Osteocyte (in vitro differentiated cells): ENCODE measurements around the gene TUBA3D. TPM values are rescaled to one million over a fixed set of nuclear protein-coding genes. Genes with fewer than 3 reads are reported as not detected.
"Not testable (repeated sequence)": the region's sequence is repeated elsewhere in the genome, so short reads cannot be mapped to it uniquely, and the experiment has no call there.

ENCODE experiments used
- DNase-seq: peaks from one replicate; pipeline ENCODE4 v3.0.0; 2021; ENCODE audit warnings: mixed read lengths; ENCODE audit not compliant: unreplicated experiment; ENCODE audit errors: extremely low spot score
- H3K27ac Mint-ChIP-seq: one replicate; pipeline ENCODE4 v1.8.0; 2021; ENCODE audit warnings: mild to moderate bottlenecking, mixed read lengths; ENCODE audit not compliant: unreplicated experiment
- H3K27me3 Mint-ChIP-seq: one replicate; pipeline ENCODE4 v1.8.0; 2021; ENCODE audit warnings: mixed read lengths; ENCODE audit not compliant: unreplicated experiment
- H3K36me3 Mint-ChIP-seq: one replicate; pipeline ENCODE4 v1.8.0; 2021; ENCODE audit warnings: mixed read lengths; ENCODE audit not compliant: unreplicated experiment
- H3K4me1 Mint-ChIP-seq: one replicate; pipeline ENCODE4 v1.8.0; 2021; ENCODE audit warnings: mixed read lengths; ENCODE audit not compliant: unreplicated experiment
- H3K4me3 Mint-ChIP-seq: one replicate; pipeline ENCODE4 v1.8.0; 2021; ENCODE audit warnings: mild to moderate bottlenecking, moderate library complexity, mixed read lengths; ENCODE audit not compliant: unreplicated experiment
- H3K9me3 Mint-ChIP-seq: one replicate; pipeline ENCODE4 v1.8.0; 2021; ENCODE audit warnings: mixed read lengths; ENCODE audit not compliant: unreplicated experiment
- total RNA-seq: library from RNA; stranded (reverse); gene quantifications from 2 replicates; pipeline ENCODE4 v1.2.1, GENCODE V29; 2021
- TF ChIP-seq, protein P1 (sequence below): fragments of 200-600 bp; sonication (generic); IDR thresholded peaks from 2 replicates; pipeline ENCODE4 v1.5.0; 2021; ENCODE audit warnings: antibody characterized with exemption, mild to moderate bottlenecking, moderate library complexity

TUBA3D gene
- total RNA-seq, 1 donor from 2014 or later = not detected

DNA sequence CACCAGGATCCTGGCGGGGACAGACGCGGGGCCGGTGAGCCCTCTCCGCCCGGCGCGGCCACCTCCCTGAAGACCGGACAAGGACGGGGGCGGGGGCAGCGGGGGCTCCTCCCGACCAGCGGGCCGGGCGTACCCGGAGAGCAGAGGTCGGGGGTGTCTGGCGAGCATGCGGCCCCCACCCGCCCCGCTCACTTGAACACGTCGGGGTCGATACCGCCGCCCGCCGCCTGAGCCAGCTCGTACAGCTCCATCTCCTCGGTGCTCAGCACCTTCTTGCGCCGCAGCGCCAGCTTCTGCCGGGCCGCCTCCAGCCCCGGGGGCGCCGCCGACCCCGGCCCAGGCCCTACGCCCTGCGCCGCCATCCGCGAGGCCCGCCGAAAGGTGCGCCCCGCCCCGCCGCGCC, 16.1 kb downstream of the TUBA3D start, which contains the start of gene MZT2A:
Gene MZT2A (minus strand): TSS at position 383 of the 403 bp plus-strand sequence. CDS start 21 bp downstream, at position 362.
- Mint-ChIP-seq H3K27ac (peak within 1 kb of the TSS; percentile 97), H3K4me3 (peak within 1 kb of the TSS; percentile 98), H3K4me1 (peaks cover 30% of the 10 kb centered on the region)
- H3K36me3 Mint-ChIP-seq, DNase-seq, H3K27me3 Mint-ChIP-seq, H3K9me3 Mint-ChIP-seq: not testable (repeated sequence)

DNA sequence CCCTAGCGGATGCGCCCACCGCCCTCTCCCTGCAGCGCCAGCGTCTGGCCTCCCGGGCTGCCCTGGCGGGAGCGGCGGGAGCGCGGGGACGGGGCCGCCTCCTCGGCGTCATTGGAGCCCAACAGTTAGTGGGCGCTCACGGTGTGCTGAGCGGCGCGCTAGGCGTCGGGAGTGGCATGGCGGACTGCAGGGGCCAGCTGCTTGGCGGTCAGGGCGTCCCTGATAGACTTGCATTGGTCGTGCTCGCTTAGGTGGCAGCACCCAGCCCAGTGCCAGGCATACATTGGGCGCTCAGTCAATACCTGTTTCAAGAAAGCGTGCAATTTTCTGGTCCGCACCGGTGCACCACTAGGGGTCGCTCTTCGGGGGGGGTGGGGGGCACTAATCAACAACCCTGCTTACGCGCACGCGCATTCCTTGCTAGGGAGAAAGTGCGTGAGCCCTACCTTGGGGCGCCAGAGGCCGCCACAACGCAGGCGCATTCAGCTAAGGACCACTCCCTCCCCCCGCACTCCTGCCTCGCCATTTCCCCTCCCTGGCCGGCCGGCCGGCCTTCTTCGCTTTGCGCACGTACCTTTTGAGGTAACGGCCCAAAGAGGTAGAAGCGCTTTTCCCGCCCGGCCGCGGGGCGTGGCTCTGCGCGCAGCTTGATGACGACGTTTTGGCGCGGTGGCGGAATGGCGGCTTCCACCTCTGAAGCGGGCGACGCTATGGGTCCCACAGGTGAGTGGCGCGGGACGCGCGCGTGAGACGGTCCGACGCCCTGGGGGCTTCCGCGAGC, 16.7 kb downstream of the TUBA3D start:
- Mint-ChIP-seq H3K36me3 (no peaks in the 10 kb centered on the region), H3K27me3 (no peaks in the 10 kb centered on the region), H3K4me1 (peaks cover 30% of the 10 kb centered on the region), H3K9me3 (no peaks in the 10 kb centered on the region), H3K27ac (peak overlapping the region; percentile 97), H3K4me3 (peak overlapping the region; percentile 98)
- TF ChIP-seq, protein P1, sequence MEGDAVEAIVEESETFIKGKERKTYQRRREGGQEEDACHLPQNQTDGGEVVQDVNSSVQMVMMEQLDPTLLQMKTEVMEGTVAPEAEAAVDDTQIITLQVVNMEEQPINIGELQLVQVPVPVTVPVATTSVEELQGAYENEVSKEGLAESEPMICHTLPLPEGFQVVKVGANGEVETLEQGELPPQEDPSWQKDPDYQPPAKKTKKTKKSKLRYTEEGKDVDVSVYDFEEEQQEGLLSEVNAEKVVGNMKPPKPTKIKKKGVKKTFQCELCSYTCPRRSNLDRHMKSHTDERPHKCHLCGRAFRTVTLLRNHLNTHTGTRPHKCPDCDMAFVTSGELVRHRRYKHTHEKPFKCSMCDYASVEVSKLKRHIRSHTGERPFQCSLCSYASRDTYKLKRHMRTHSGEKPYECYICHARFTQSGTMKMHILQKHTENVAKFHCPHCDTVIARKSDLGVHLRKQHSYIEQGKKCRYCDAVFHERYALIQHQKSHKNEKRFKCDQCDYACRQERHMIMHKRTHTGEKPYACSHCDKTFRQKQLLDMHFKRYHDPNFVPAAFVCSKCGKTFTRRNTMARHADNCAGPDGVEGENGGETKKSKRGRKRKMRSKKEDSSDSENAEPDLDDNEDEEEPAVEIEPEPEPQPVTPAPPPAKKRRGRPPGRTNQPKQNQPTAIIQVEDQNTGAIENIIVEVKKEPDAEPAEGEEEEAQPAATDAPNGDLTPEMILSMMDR = peak; percentile 73
- peak; percentile 96 for DNase-seq

DNA sequence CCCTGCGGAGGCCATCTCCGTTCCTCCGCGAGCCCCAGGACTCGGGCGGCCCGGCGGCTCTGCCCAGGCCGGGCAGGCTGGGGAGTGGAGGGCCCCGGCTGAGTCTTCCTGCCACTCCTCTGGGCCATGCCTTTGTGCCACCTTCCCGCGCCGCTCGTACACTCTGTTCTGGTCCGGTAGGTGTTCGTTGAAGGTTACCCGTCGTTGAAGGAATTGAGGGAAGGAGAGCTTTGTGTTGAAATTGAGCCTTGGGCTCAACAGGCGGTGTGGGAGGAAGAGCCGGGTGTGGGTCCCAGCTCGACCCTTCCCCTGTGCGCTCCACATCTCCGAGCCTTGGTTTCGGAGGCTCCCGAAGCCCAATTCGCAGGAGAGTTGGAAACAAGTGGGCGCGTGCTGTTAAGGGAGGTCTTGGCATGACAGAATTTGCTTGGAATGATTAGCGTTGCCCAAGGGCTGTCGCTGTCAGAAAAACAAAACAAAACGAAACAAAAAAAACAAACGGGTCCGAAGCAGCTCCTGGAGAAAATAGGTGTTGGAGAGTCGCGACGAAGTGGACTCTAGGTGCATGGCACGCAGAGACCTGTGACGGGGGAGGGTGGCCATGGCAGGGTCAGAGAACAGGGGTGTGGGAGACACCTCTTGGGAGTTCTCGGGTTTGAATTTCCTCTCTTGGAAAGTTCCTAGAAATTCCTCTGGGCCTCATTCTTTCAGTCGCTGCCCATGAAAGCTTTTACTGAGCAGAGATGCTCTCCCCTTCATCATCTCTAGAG, 17.5 kb downstream of the TUBA3D start:
- TF ChIP-seq, protein P1 = no peak
- no peaks in the 10 kb centered on the region for H3K27me3 Mint-ChIP-seq
- DNase-seq = no peak
- H3K4me3 Mint-ChIP-seq = peak overlapping the region; percentile 98
- no peaks in the 10 kb centered on the region for H3K9me3 Mint-ChIP-seq
- H3K27ac Mint-ChIP-seq = peak overlapping the region; percentile 97
- peaks cover 3% of the 10 kb centered on the region for H3K36me3 Mint-ChIP-seq
- peaks cover 30% of the 10 kb centered on the region for H3K4me1 Mint-ChIP-seq

DNA sequence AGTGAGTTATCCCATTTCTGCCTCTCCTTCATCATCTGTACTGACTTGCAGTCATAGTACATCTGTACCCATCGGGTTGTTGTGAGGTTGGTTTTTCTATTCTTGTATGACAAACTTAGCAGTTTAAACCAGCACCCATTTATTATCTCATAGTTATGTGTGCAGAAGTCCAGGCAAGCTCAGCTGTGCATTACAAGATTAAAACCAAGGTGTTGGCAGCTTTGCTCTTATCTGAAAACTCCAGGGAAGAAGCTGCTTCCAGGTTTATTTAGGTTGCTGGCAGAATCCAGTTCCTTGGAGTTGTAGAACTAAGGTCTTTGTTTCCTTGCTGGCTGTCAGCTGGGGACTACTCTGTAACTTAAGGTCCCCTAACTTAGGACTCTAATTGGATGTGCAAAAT, 19.6 kb downstream of the TUBA3D start:
- not testable (repeated sequence) for H3K27me3 Mint-ChIP-seq, H3K27ac Mint-ChIP-seq, DNase-seq, H3K9me3 Mint-ChIP-seq, H3K36me3 Mint-ChIP-seq
- peak overlapping the region; percentile 29 for H3K4me3 Mint-ChIP-seq
- peaks cover 23% of the 10 kb centered on the region for H3K4me1 Mint-ChIP-seq

DNA sequence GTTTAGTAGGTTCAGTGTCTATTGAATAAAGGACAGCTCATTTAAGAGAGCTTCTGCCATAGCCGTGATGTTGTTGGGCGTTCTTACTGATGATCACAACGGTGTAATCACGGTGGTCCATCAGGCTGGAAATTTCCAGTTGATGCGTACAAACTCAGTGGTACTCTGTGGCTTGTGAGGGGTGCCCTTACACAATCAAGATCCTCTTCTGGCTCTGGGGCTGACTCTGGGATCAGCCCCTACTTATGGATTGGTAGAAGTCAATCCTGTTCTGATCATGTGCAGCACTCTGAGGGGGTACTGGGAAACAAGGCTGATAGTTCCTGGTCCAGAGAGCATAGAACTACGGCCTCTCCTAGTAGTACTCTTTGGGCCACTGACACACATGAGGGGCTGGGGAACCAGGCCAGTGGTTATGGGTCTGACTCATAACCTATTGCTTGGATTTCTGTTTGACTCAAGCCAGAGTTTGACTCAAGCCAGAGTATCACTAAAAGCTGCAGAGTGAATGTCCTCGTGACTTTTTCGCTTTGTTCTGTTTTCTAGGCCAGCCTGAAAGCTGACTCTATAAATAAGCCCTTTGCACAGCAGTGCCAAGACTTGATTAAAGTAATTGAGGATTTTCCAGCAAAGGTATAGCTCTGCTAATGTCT, 22.5 kb downstream of the TUBA3D start:
- H3K4me3 Mint-ChIP-seq, DNase-seq, H3K27ac Mint-ChIP-seq, H3K9me3 Mint-ChIP-seq, H3K36me3 Mint-ChIP-seq, H3K27me3 Mint-ChIP-seq: not testable (repeated sequence)
- peaks cover 12% of the 10 kb centered on the region for H3K4me1 Mint-ChIP-seq

DNA sequence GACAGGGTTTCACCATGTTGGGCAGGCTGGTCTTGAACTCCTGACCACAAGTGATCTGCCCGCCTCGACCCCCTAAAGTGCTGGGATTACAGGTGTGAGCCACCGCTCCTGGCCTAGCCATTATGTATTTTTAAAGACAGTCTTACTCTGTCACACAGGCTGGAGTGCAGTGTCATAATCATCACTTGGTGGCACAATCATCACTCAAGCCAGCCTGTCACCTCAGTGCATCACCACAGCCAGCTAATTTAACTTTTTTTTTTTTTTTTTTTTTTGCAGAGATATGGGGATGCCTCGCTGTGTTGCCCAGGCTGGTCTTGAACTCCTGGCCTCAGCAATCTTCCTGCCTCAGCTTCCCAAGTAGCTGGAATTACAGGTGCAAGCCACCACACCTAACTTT, 27.7 kb downstream of the TUBA3D start:
- peaks cover 19% of the 10 kb centered on the region for H3K36me3 Mint-ChIP-seq
- not testable (repeated sequence) for H3K27ac Mint-ChIP-seq, H3K4me1 Mint-ChIP-seq, H3K4me3 Mint-ChIP-seq, H3K9me3 Mint-ChIP-seq, H3K27me3 Mint-ChIP-seq, DNase-seq

DNA sequence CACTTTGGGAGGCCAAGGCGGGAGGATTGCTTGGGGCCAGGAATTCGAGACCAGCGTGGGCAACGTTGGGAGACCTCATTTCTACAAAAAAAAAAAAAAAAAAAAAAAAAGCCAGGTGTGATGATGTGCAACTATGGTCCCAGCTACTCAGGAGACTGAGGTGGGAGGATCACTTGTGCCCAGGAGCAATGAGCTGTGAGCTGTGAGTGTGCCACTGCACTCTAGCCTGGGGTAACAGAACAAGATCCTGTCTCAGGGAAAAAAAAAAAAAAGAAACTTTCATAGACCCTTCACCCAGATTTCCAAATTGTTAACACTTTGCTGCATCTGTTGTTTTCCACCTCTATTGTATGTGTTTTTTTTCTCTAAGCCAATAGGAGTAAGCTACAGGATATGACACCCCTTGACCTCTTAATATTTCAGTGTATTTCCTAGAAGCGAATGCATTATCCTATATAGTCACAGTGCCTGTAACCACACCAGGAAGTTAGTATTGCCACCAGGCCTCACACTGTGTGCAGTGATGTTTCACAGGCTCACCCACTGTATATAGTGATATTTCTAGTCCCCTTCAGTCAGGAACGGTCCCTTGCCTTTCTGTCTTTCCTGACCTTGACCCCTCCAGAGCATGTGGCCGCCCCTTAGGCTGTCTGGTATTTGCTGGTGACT, 28.3 kb downstream of the TUBA3D start:
- H3K4me3 Mint-ChIP-seq, DNase-seq, H3K27ac Mint-ChIP-seq, H3K9me3 Mint-ChIP-seq, H3K4me1 Mint-ChIP-seq, H3K27me3 Mint-ChIP-seq: not testable (repeated sequence)
- H3K36me3 Mint-ChIP-seq = peaks cover 19% of the 10 kb centered on the region
